ENCODE data around the gene F5.

Gene F5

GRCh38 chr1:169475806-169476387 lies 110.4 kb downstream of the F5 start:
- no peak for DNase-seq (ENCODE audit: low spot score)

GRCh38 chr1:169474302-169474995 lies 111.8 kb downstream of the F5 start:
- DNase-seq (ENCODE audit: low spot score), result no peak

DNA sequence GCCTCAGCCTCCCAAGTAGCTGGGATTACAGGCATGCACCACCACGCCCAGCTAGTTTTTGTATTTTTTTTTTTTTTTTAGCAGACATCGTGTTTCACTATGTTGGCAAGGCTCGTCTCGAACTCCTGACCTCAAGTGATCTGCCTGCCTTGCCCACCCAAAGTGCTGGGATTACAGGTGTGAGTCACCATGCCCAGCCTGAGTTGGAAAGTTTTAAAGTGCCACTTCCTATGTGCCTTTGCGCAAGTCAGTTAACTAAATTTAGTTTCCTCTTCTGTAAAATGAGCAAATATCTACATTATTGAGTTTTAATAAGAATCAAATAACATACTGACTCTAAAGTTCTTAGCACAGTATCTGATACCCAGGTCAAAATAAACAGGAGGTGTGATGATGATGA lies 112.9 kb downstream of the F5 start:
- no peak for DNase-seq (ENCODE audit: low spot score)

GRCh38 chr1:169472738-169473137 lies 113.5 kb downstream of the F5 start:
- no peak for DNase-seq (ENCODE audit: low spot score)

- no peak for DNase-seq (ENCODE audit: low spot score)
These were observed 117.3 kb downstream of the F5 start for GRCh38 chr1:169468982-169469381.

- DNase-seq (ENCODE audit: low spot score), result no peak
These were observed 119.7 kb downstream of the F5 start for GRCh38 chr1:169466259-169467230.

- DNase-seq (ENCODE audit: low spot score), result no peak
These were observed 121.0 kb downstream of the F5 start for GRCh38 chr1:169465281-169465680.

All from hepatic stellate cell (primary cell).